ENCODE data around the gene MAST4.

The MAST4 gene

DNA sequence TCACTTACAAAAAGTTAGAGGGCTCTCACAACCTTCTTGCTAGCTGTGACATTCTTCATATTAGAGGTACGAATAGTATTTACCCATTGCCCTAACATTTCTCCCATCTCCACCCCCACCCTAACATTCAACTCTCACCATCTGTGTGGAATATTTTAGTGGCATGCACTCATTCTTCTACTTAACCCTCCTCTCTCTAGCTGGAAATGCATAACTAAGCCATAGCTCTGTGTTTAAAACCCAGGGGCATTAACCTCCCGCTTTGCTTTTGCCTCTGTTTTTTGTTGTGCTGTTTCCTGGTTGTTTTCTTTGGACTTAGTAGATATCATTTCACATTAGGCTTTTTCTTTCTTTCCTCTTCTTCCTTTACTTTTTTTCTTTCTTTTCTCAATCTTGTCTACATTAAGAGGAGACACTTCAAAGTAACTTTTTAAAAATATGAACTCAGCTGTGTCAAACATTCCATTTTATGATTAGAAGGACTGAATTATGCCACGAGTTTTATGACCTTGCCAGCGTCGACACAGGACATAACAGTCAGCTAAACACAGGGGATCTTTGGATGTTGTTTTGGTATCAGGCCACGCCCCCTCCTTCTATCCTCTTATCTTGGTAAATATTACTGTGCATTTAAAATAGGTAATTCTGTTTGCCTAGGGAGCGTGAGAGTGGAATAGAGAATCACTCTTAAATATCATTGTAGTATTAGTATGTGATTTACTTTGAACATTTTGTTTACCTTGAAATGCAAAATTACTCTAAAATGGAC, 364.4 kb downstream of the MAST4 start:
- peak; percentile 17 for DNase-seq (ENCODE audit: low spot score)

DNA sequence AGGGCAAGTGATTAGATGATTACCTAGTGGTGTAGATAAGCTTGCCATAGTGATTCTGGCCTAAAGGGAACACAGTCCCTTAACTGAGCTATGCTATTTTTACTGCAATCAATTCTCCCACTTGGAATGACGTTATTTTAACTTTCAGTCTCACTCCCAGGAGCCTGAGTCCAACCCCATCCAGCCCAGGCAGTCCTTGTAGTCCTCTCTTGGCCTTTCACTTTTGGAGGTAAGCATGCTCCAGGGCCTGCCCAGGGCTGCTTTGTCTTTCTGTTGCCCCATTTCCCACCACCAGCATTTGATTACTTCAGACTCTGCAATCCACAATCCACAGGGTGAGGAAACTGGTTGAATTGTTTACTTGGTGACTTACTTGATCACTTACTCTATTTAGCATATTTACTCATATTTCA, 367.4 kb downstream of the MAST4 start:
- DNase-seq (ENCODE audit: low spot score) = no peak

DNA sequence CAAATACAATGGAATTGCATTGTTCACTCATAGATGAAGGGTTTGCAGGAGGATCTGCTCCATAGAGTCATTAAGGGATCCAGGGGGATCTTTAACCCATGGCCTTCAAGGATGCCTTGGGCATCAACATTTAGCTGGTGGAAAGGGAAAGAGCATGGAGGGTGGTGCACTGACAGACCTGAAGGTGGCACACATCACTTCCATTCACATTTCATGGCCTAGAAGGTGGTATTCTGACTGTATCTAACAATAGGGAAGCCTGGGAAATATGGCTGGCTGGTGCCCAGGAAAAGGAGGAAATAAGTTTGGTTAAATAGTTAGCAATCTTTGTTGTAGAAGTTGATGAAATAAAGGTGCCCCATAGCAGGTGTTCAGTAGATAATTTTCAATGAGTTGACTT, 370.2 kb downstream of the MAST4 start:
- DNase-seq (ENCODE audit: low spot score) = no peak

DNA sequence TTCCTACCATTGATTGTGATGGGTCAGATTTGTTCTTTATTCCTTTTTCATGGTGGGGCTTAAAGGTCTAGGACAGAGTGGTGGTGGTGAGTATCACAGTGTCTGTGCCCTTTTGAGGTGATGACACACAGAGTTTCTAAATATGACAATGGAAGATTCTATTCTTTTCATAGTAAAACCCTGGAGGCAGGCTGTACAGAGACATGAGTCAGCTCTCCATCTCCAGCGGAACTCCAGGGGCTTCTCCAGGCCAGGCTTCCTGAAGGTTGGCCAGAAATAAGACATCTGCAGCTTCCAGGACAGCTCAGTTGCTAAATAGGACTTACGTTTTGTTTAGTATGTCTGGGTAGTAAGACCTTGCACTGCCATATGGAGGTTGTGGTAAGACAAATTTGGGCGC, 370.9 kb downstream of the MAST4 start:
- DNase-seq (ENCODE audit: low spot score) = no peak

DNA sequence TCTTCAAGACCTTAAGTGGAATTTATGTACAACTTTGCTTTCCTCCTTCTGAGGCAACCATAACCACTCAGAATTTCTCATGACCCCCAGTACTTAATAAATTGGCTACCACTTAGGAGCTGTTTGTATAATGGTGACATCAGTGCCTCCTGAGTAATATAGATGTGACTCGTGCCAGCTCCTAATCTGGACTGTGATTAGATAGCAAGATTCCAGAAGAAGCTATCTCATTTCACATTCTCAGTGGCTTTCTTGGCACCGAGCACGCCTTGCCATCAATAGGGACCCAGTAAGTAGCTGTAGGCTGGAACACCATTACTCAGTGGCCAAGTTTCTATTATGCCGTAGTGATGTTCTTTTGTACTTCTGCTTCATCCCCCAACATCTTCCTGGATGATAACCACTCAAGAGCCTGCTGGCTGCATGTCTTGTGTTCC, 371.7 kb downstream of the MAST4 start:
- DNase-seq (ENCODE audit: low spot score) = no peak

DNA sequence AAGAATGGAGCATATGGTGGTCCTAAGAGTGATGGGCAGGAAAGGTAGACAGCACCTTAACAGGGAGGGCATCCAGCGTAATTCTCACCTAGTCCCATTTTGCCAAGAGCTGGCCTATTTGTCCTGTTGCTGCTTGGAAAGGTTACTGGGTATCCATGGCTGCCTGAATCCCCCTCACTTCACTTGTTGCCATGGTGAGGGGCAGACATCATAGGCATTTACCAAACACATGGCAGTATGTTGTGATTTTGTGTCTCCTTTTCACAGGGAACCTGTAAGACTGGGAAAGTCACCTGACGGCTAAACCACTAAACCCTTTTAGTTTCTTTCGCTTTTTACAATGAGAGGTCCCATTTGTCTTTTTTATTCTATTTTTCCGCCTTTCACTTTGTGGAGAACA, 373.3 kb downstream of the MAST4 start:
- DNase-seq (ENCODE audit: low spot score) = no peak

DNA sequence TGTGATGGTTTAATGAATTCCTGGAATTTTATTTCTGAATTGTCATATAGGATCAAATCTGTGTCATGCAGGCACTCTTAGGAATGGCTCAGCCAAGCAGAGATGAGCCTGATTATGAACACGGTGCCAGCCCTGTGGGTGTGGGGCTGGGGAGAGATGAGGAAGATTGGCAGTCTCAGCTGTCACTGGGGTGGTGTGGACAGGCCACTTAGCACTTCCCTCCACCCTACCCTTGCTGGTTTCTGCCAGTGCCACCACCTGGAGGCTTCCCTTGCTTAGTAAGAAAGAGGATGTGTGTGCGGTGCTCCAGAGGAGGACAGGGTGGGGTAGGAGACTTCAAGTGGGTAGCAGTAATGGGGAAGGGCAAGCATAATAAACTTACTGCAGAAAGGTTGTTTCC, 373.8 kb downstream of the MAST4 start:
- no peak for DNase-seq (ENCODE audit: low spot score)

DNA sequence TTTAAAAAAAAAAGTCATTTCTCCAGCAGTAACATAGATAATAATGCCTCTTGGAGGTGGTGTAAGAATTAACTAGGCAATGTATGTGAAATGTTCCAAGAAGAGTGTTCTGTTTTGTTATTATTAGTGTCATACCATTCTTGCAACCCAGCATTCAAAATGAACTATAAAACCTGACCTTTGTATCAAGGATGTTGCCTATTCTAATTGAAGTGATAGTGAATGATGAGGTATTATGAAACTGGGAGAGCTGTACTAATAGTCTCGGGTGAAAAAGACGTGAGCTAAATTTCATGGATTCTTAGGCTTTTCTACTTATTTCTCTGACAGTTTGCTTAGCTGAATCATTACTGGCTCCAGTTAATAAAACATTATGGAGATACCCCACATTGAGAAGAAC, 375.8 kb downstream of the MAST4 start:
- DNase-seq (ENCODE audit: low spot score) = no peak

DNA sequence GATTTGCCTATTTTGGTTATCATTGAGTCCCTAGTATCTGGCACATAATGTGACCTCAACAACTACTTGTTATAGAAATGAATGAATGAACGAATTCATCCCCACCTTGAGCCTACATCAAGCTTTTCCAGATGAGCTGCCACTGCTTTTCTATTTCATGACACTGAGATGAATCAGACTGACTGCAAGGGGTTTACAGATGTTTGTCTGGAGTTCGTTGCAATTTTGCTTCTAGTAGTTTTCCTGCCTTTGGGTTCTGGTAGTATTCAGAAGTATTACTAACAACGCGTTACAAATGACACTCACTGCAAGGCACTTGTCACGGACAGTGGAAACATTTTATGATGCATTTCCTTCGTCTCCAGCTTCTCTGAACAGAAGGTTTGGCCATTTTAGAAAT, 378.1 kb downstream of the MAST4 start:
- DNase-seq (ENCODE audit: low spot score) = no peak

DNA sequence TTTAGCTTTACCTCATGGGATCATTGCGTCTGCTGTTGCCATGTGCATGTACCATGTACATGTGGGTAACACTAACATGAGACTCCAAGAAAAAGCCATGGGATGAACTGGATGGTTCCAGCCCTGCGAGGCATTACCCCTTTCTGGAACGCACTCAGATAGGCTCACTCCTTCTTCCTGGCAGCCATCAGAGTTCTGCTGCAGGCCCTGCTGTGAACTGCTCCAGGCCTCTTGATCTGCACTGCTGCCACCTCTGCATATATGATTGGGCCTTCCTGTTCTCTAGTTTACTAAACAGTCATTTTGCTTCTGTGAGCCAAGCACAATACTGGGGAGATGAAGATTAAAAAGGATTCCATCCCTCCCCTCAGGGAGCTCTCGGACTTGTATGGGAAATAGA, 379.9 kb downstream of the MAST4 start:
- no peak for DNase-seq (ENCODE audit: low spot score)

DNA sequence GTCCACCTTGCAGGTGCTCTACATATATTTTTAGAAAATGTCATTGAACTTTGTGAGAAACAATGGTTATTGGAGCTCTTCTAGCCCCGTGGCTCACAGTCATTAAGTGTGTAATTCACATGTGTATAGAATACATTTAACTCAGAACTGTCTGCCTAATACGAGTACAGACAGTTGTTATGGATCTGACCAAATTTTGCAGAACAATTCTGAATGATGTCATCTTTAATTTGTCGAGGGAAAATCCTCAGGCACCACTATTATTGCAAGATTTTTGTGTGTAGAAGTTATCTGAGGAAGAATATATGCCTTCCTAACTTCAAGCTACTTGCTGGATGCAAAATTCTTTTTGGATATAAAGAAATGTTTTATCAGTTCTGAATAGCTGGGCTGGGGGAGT, 383.5 kb downstream of the MAST4 start:
- DNase-seq (ENCODE audit: low spot score) = no peak

DNA sequence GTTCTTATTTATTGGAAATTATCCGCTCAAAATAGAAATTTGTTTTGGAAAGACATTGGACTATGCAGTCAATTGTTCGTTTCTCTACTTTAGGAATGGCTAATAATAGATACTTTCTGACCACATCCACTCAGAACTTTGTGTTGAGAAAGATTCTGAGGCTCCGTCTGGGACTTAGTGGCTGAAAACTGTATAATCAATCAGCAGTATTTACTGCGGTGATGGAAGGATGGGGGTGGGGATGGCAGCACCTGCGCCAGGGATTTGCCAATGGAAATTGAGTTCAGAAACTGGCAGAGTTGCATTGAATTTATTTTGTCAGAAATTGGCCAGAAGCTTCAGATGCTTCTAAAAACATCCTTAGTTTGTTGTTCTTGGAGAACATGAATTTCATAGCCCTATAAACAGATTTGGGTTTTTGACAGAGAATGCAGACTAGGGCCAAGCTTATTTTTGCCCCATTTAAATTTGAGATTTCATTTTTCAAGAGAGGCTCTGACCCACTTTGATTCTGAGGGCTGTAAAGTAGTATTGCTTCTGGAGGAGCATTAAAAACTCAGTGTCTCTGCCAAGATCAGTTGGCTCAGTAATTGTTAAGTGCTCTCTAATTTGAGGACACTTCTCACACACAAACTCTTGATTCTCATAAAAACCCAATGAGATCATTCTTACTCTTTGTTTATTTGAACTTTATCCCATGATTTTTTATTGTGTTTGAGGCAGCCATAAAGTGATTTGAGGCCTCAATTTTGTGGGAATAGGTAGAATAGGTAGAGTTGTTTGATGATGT, 385.3 kb downstream of the MAST4 start:
- no peak for DNase-seq (ENCODE audit: low spot score)

DNA sequence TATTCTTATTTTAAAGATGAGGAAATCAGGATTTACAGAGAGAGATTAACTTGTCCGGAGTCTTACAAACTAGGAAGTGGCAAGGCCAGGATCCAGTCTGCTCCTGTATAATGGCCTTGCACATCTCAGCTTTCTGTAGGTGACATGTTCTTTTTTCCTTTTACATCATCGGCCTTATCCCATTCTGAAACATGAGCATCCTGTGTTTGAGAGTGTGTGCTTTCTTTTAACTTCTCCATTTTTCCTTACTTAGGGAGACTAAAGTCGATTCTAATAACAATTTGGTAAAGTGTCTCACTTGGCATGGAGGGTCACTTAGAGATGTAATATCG, 385.8 kb downstream of the MAST4 start:
- no peak for DNase-seq (ENCODE audit: low spot score)

DNA sequence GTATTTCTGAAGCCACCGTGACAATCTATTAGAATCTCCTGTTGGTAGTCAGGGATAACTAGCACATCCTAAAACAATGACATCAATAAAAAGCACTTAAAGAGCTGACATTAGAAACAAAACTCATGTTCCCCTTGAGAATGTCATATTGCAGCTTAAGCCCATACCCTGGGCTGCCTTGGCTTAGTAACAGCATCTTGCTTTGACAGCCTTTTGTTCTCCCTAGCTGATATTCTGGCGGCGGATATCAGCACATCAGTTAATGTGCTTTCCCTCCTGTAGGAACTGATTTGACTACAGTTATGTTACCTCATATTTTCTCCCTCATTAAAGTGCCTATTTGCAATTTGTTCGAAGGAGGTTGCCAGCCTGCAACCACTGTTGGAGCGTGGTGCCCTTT, 386.3 kb downstream of the MAST4 start:
- no peak for DNase-seq (ENCODE audit: low spot score)

DNA sequence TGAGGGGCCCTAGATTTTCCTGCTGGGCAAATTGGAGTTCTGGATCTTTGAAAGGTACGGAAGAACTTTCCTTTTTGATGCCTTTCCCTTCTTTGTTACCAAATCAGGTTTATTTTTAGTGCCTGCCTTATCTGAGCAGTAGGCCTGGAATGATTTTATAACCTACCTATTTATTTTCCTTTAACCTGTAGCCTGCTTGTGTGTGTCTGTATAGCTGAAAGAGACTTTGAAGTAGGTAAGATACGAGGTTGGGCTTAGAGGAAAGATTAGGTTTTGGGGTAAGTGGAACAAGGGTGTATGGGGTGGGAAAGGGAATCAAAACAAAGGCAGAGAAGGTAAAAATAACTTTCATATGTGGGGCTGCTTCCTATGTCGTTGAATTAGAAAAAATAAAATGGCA, 389.2 kb downstream of the MAST4 start:
- no peak for DNase-seq (ENCODE audit: low spot score)

DNA sequence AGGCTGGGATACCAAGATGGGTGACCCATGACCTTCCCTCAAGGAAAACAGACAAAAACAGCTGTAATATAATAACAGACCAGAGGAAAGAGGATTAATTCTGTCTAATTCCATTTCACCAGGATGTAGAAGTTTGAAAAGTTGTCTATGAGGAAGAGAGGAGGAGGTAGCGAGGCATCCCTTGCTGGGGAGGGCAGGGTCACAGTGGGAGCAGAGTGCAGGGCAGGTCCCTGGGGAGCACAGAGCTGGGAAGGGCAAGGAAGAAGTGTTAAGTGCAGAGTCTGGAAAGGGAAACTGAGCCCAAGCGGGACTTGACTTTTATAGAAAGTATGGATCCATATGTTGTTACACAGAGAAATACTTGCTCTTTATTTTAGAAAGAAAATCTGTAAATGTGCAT, 389.8 kb downstream of the MAST4 start:
- no peak for DNase-seq (ENCODE audit: low spot score)

DNA sequence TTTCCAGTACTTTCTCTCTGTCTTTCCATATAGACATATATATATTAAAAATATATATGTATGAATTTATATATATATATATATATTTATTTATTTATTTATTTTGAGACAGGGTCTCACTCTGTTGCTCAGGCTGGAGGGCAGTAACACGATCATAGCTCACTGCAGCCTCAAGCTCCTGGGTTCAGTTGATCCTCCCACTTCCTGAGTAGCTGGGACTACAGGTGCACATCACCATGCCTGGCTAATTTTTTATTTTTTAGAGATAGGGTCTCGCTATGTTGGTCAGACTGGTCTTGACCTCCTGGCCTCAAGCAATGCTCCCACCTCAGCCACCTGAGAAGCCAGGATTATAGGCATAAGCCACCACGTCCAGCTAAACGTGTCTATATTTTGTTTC, 390.3 kb downstream of the MAST4 start:
- DNase-seq (ENCODE audit: low spot score) = no peak

DNA sequence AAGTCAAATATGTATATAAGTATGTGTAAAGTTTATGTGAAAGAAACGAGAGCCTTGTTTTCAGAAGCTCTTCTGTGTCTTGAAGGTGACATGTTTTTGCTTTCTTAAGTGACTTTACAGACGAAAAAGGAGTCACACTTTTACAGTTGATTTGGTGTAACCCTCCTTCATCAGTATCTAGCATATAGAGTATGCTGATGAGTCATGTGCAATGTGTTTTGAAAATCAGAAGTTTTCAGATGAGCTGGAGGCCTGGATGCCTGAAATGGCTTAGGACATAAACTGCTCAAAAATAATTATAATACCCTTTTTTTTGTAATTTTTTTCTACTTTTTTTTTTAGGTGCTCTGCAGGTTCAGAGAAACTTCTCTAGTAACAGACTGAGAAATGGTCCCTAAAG, 390.9 kb downstream of the MAST4 start:
- DNase-seq (ENCODE audit: low spot score) = no peak

DNA sequence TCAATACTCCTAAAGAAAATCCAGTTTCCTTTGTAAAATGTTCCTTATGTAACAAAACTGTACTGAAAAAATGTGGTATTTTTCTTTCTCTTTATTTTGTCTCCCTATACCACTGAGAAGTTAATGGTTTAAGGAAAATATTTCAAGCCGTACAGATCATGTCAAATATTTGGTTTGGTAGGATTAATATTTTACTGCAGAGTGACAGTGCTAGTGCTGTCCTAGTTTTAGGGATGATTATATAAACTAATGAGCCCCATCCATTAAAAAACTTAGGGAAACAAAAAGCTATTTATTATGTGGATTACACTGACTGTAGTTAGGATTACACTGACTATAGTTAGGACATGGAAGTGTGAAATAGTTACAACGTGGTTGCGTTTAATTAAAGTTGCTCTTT, 391.3 kb downstream of the MAST4 start:
- no peak for DNase-seq (ENCODE audit: low spot score)

DNA sequence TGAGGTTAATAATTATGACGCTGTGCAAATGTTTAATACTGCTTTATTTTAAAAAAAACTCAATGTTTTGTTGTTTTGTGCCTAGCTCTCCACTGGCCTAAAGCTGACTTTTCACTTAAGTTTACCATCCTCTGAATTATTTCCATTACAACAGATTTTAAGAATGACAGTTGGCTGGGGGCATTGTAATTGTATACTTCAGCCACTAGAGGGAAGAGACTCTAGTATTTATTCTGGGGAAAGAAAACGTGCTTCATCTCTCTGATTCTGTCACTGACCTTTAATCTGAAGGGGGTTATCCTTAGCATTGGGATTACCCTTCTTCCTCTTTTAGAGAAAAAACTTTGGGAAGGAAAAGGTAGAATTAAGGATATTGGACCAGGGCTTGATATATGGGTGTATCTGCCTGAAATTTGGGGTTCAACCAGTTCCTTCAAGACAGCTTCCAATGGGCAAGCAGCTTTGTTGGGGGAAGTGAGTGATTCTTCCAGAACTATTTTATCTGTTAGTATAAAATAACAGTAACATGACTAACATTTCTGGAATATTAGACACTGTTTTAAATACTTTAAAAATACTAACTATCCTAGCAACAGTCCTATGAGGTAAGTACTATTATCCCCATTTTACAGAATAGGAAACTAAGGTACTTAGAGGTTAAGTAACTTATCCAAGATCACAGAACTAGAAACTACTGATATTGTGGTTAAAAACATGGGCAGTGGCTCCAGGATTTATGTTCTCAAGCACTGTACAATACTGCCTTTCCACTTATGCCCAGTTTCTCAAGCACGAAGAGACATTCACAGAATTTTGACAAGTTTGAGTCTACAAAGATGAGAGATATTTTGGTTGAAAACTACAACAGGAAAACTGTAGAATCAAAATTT, 392.0 kb downstream of the MAST4 start:
- DNase-seq (ENCODE audit: low spot score) = no peak

DNA sequence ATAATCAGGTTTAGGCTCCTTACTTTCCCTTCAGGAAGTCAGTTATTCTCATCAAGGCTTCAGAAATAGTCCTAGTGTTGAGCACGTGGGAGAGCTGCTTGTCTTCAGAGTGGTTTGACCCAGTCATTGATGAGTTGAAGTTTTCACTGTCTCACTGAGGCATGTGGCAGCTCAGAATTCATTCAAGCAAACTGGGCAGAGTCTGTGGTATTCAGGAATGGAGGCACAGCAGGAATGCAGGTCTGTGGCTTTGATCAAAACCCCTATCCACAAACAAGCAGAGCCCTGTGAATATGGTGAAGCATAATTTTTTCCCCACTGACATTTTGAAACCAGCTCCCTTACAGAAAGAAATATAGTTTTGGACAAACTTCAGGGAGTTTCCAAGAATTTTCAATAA, 393.1 kb downstream of the MAST4 start:
- DNase-seq (ENCODE audit: low spot score) = no peak

DNA sequence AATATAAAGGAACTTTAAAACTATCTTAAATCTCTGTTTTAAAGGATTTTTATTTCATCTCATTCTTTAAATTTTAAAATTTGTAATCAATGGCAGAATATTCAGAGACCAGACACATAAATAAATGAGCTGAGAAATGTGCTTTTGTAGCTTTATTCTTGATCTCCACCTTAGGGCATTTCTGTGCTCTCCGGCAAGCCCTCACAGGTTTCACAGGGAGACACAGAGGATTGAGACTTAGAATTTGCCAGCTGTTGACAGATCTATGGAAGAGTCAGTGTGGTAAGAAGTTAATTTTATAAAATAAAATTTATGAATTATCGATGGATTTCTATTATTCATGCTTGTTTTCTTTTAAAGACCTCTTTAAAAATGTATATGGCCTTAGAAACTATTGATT, 393.6 kb downstream of the MAST4 start:
- DNase-seq (ENCODE audit: low spot score) = no peak

DNA sequence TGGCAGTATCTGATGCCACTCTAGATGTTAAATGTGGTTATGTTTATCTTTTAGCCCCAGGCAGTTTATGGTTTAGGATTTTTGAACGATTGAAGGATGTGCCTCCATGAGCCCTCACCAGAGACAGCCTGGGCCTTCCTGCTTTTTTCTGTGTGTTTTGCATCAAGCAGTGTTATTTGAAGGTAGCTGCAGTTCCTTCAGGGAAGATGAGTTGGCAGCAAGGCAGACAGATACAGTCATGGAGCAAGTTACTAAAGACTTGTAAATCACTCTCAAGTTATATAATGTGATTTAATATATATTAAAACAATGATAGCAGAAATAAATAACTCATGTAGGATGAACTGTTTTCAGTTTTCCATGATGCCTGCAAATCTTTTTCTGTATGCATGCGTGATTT, 395.6 kb downstream of the MAST4 start:
- DNase-seq (ENCODE audit: low spot score) = no peak

All from pons (tissue), 1 donor.